Osteoblast (primary cell): ENCODE data around the gene RHEBL1. TPM values are rescaled to one million over a fixed set of nuclear protein-coding genes. Genes with fewer than 3 reads are reported as not detected.

Source experiments
- DNase-seq: peaks from one replicate; pipeline ENCODE4 v3.0.0; 2011; ENCODE audit warnings: low spot score, mixed read lengths; ENCODE audit not compliant: insufficient read length; ENCODE audit errors: missing footprints
- H2AFZ ChIP-seq: 2 replicates; pipeline ENCODE4 v1.6.0; 2011; ENCODE audit warnings: mild to moderate bottlenecking, low read length
- H3K27ac ChIP-seq: 2 replicates; pipeline ENCODE4 v1.5.1; 2011; ENCODE audit warnings: mild to moderate bottlenecking, low read depth, low read length, moderate library complexity
- H3K27me3 ChIP-seq: 2 replicates; pipeline ENCODE4 v1.6.0; 2012; ENCODE audit warnings: mild to moderate bottlenecking, control low read depth, inconsistent platforms, low read length, moderate library complexity; ENCODE audit not compliant: insufficient read depth
- H3K36me3 ChIP-seq: 2 replicates; pipeline ENCODE4 v1.5.1; 2011; ENCODE audit warnings: mild to moderate bottlenecking, low read length, control low read depth, moderate library complexity; ENCODE audit not compliant: insufficient read depth
- H3K4me1 ChIP-seq: 2 replicates; pipeline ENCODE4 v1.5.1; 2011; ENCODE audit warnings: mild to moderate bottlenecking, low read length, control low read depth, moderate library complexity; ENCODE audit not compliant: insufficient read depth
- H3K4me2 ChIP-seq: 2 replicates; pipeline ENCODE4 v1.6.0; 2011; ENCODE audit warnings: mild to moderate bottlenecking, low read length; ENCODE audit not compliant: insufficient read depth
- H3K4me3 ChIP-seq: fragments of 200-600 bp; sonication (generic); 3 replicates; pipeline ENCODE4 v1.5.1; 2012; ENCODE audit warnings: mild to moderate bottlenecking, low read length, inconsistent platforms; ENCODE audit not compliant: insufficient read depth
- H3K79me2 ChIP-seq: 2 replicates; pipeline ENCODE4 v1.6.0; 2012; ENCODE audit warnings: mild to moderate bottlenecking, low read length, control low read depth, inconsistent platforms; ENCODE audit not compliant: insufficient read depth
- H3K9me3 ChIP-seq: 2 replicates; pipeline ENCODE4 v1.5.1; 2011; ENCODE audit warnings: low read depth, low read length, control low read depth
- H4K20me1 ChIP-seq: 2 replicates; pipeline ENCODE4 v1.6.0; 2012; ENCODE audit warnings: mild to moderate bottlenecking, low read length, control low read depth; ENCODE audit not compliant: insufficient read depth
- total RNA-seq: library from RNA; depleted of rRNA; stranded (reverse); fragments of >200 nt; gene quantifications from 2 replicates; pipeline ENCODE4 v1.2.3, GENCODE V29; 2012
- TF ChIP-seq, protein P1 (sequence below): IDR thresholded peaks from 2 replicates; pipeline ENCODE4 v1.5.1; 2011; ENCODE audit warnings: mild to moderate bottlenecking, low read depth, low read length, moderate library complexity; ENCODE audit errors: extremely low read depth

RHEBL1 gene
- total RNA-seq, 1 donor = 0.72 TPM

DNA sequence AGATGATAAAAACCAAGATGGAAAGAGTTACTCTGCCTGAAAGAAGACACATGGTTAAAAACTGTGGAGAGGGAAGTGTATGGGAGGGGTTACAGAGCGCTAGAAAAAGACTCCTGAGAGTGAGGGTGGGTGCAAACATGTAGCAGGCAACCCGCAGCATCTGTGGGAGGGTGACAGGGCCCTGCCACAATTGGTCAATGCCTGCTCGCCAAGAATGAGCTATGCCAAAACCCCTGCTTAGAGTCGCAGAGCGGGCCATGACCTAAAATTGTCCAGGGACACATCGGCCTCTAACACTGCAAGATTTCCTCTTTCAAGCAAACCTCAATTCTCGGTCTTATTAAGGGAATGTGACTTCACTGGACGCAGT is 51.9 kb downstream of the RHEBL1 start:
- Histone ChIP-seq H3K9me3 (no peaks in the 10 kb centered on the region), H3K4me2 (peak overlapping the region; percentile 85), H3K27me3 (no peaks in the 10 kb centered on the region), H3K79me2 (peaks cover 42% of the 10 kb centered on the region), H3K36me3 (peaks cover 20% of the 10 kb centered on the region), H2AFZ (peak overlapping the region; percentile 72), H3K4me1 (peaks cover 18% of the 10 kb centered on the region), H3K4me3 (peak overlapping the region; percentile 93), H4K20me1 (peaks cover 14% of the 10 kb centered on the region), H3K27ac (peak overlapping the region; percentile 97)
- TF ChIP-seq, protein P1, sequence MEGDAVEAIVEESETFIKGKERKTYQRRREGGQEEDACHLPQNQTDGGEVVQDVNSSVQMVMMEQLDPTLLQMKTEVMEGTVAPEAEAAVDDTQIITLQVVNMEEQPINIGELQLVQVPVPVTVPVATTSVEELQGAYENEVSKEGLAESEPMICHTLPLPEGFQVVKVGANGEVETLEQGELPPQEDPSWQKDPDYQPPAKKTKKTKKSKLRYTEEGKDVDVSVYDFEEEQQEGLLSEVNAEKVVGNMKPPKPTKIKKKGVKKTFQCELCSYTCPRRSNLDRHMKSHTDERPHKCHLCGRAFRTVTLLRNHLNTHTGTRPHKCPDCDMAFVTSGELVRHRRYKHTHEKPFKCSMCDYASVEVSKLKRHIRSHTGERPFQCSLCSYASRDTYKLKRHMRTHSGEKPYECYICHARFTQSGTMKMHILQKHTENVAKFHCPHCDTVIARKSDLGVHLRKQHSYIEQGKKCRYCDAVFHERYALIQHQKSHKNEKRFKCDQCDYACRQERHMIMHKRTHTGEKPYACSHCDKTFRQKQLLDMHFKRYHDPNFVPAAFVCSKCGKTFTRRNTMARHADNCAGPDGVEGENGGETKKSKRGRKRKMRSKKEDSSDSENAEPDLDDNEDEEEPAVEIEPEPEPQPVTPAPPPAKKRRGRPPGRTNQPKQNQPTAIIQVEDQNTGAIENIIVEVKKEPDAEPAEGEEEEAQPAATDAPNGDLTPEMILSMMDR = no peak
- DNase-seq = peak; percentile 78

DNA sequence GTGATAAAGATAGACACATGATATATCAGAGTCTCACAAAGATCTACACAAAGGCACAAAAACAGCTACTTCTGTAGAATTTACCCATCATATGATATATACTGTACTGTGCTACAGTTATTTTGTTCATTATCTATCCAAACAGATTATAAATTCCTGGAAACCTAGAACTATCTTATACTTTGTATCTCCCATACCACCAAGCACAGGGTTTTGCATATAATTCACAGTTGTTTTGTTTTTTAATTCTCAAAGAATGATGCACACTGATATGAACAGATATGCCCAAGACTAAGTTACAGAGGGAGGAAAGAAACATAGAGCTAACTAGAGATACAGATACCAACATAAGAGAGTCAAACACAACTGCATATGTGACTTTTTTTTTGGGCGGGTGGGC is 54.6 kb downstream of the RHEBL1 start:
- H3K4me1 ChIP-seq = peaks cover 18% of the 10 kb centered on the region
- no peak overlapping the region for H3K4me2 ChIP-seq
- H3K4me3 ChIP-seq = no peak overlapping the region
- H4K20me1 ChIP-seq = peaks cover 14% of the 10 kb centered on the region
- H3K9me3 ChIP-seq = no peaks in the 10 kb centered on the region
- H3K79me2 ChIP-seq = peaks cover 42% of the 10 kb centered on the region
- H3K36me3 ChIP-seq = peaks cover 26% of the 10 kb centered on the region
- TF ChIP-seq, protein P1 = no peak
- no peak overlapping the region for H2AFZ ChIP-seq
- DNase-seq = no peak
- H3K27ac ChIP-seq = no peak overlapping the region
- no peaks in the 10 kb centered on the region for H3K27me3 ChIP-seq

Other genes with a start within 250 kb of the RHEBL1 start
- 48.6 and 53.6 TPM in 2 replicates for gene DDX23, start 217.8 kb downstream of the RHEBL1 start, total RNA-seq
- gene RND1, start 204.1 kb downstream of the RHEBL1 start, total RNA-seq = 0.29 and 0.36 TPM in 2 replicates
- gene FKBP11, start 144.5 kb downstream of the RHEBL1 start, total RNA-seq = 24.8 and 31.8 TPM in 2 replicates
- gene ARF3, start 112.5 kb downstream of the RHEBL1 start, total RNA-seq = 51.9 and 53.9 TPM in 2 replicates
- 0.29 and 0.36 TPM in 2 replicates for gene WNT10B, start 98.2 kb downstream of the RHEBL1 start, total RNA-seq
- gene WNT1, start 91.7 kb downstream of the RHEBL1 start, total RNA-seq = not detected in 2 replicates
- gene DDN, start 70.6 kb downstream of the RHEBL1 start, total RNA-seq = under 0.01 and 0.29 TPM in 2 replicates
- gene PRKAG1, start 51.2 kb downstream of the RHEBL1 start, total RNA-seq = 81.3 and 89.0 TPM in 2 replicates
- 24.6 and 28.6 TPM in 2 replicates for gene KMT2D, start 9.2 kb downstream of the RHEBL1 start, total RNA-seq
- under 0.01 TPM in 1 of 2 replicates, not detected in the other for gene DHH, start 24.8 kb upstream of the RHEBL1 start, total RNA-seq
- gene LMBR1L, start 40.9 kb upstream of the RHEBL1 start, total RNA-seq = 57.2 and 60.4 TPM in 2 replicates
- gene TUBA1B, start 61.4 kb upstream of the RHEBL1 start, total RNA-seq = 578 and 616 TPM in 2 replicates
- gene TUBA1A, start 119.1 kb upstream of the RHEBL1 start, total RNA-seq = 478 and 491 TPM in 2 replicates
- 307 and 321 TPM in 2 replicates for gene TUBA1C, start 195.1 kb upstream of the RHEBL1 start, total RNA-seq
- under 0.01 TPM in 1 of 2 replicates, not detected in the other for gene PRPH, start 225.2 kb upstream of the RHEBL1 start, total RNA-seq